Measurements from ENCODE around the gene JDP2. TPM values are rescaled to one million over a fixed set of nuclear protein-coding genes. Genes with fewer than 3 reads are reported as not detected.
A peak's percentile ranks its signal among the peaks of the same experiment; 100 is the strongest.

JDP2 gene
- total and polyA plus RNA-seq, 2 donors (not counting 1 experiment from before 2014, with no cell fraction given), result 7.9 to 17.9 TPM

- intact Hi-C loops (cut with micrococcal nuclease), result no loop called here
- Histone ChIP-seq H3K27me3 (replicated peaks in 1 of 4; ENCODE audit: control extremely low read depth in 1 of 4, control insufficient read depth in 3 of 4, insufficient read depth in 4 of 4, low read length in 3 of 4) (no peaks in the 10 kb centered on the region), H3K79me2 (ENCODE audit: control insufficient read depth, insufficient read depth, low read length) (no peaks in the 10 kb centered on the region), H3K27ac (ENCODE audit: low read length in 2 of 2) (no peak overlapping the region), H3K9ac (ENCODE audit: low read length) (no peak overlapping the region), H3K4me1 (ENCODE audit: control insufficient read depth in 2 of 2, insufficient read depth in 2 of 2, low read length in 2 of 2) (peaks cover 1 to 27% of the 10 kb centered on the region in 2 donors), H2AFZ (ENCODE audit: insufficient read depth, low read depth, low read length, poor library complexity, severe bottlenecking) (no peak overlapping the region), H3K4me3 (ENCODE audit: control extremely low read depth in 1 of 5, extremely low read depth in 1 of 5, insufficient read depth in 1 of 5, low read depth in 2 of 5, low read length in 4 of 5) (no peak overlapping the region), H4K20me1 (ENCODE audit: control insufficient read depth, insufficient read depth, low read length, poor library complexity, severe bottlenecking) (no peaks in the 10 kb centered on the region), H3K4me2 (replicated peaks; ENCODE audit: low read depth, low read length, poor library complexity, severe bottlenecking) (no peak overlapping the region), H3K9me3 (ENCODE audit: control extremely low read depth in 1 of 3, control insufficient read depth in 2 of 3, insufficient read depth in 1 of 3, low read length in 2 of 3) (no peaks in the 10 kb centered on the region), H3K36me3 (replicated peaks in 1 of 2; ENCODE audit: control extremely low read depth in 1 of 2, control insufficient read depth in 1 of 2, extremely low read depth in 1 of 2, insufficient read depth in 2 of 2, low read length in 1 of 2) (peaks cover 0 to 10% of the 10 kb centered on the region in 2 experiments)
- Mint-ChIP-seq H3K9me3 (ENCODE audit: insufficient read depth) (no peaks in the 10 kb centered on the region), H3K4me3 (peak overlapping the region; percentile 2), H3K4me1 (peaks cover 29% of the 10 kb centered on the region), H3K27me3 (no peaks in the 10 kb centered on the region), H3K27ac (peak overlapping the region; percentile 67)
- 82% methylated on average over 7 of the region's 11 CpGs for WGBS (ENCODE audit: insufficient coverage)
- no peak for DNase-seq
- ChIA-PET POLR2A (no interaction called here), CTCF (interaction anchor here (1.4 to 2.9 kb wide), 4 partner anchors 10 to 167 kb away, joined by 3 to 16 read pairs (median 4); no protein-coding TSS in a partner anchor)
- peak; percentile 82 for ATAC-seq (ENCODE audit: low read depth)
- TF ChIP-seq CTCF (IDR thresholded peaks at IDR 0.05) (no peak), EZH2 (IDR thresholded peaks at IDR 0.05; ENCODE audit: borderline replicate concordance, insufficient read depth, low read depth, low read length, poor library complexity, severe bottlenecking) (no peak)
Measured at GRCh38 chr14:75476274-75476995, 48.6 kb downstream of the JDP2 start.

GRCh38 chr14:75477881-75478280 lies 50.1 kb downstream of the JDP2 start:
- Histone ChIP-seq H3K27me3 (replicated peaks in 1 of 4; ENCODE audit: control extremely low read depth in 1 of 4, control insufficient read depth in 3 of 4, insufficient read depth in 4 of 4, low read length in 3 of 4) (no peaks in the 10 kb centered on the region), H3K4me3 (ENCODE audit: control extremely low read depth in 1 of 5, extremely low read depth in 1 of 5, insufficient read depth in 1 of 5, low read depth in 2 of 5, low read length in 4 of 5) (no peak overlapping the region), H3K36me3 (replicated peaks in 1 of 2; ENCODE audit: control extremely low read depth in 1 of 2, control insufficient read depth in 1 of 2, extremely low read depth in 1 of 2, insufficient read depth in 2 of 2, low read length in 1 of 2) (no peaks in the 10 kb centered on the region), H3K9me3 (ENCODE audit: control extremely low read depth in 1 of 3, control insufficient read depth in 2 of 3, insufficient read depth in 1 of 3, low read length in 2 of 3) (no peaks in the 10 kb centered on the region), H3K4me2 (replicated peaks; ENCODE audit: low read depth, low read length, poor library complexity, severe bottlenecking) (no peak overlapping the region), H2AFZ (ENCODE audit: insufficient read depth, low read depth, low read length, poor library complexity, severe bottlenecking) (no peak overlapping the region), H3K79me2 (ENCODE audit: control insufficient read depth, insufficient read depth, low read length) (no peaks in the 10 kb centered on the region), H3K4me1 (ENCODE audit: control insufficient read depth in 2 of 2, insufficient read depth in 2 of 2, low read length in 2 of 2) (peaks cover 0 to 20% of the 10 kb centered on the region in 2 donors), H4K20me1 (ENCODE audit: control insufficient read depth, insufficient read depth, low read length, poor library complexity, severe bottlenecking) (no peaks in the 10 kb centered on the region), H3K27ac (ENCODE audit: low read length in 2 of 2) (no peak overlapping the region), H3K9ac (ENCODE audit: low read length) (no peak overlapping the region)
- Mint-ChIP-seq H3K4me3 (no peak overlapping the region), H3K27ac (no peak overlapping the region), H3K9me3 (ENCODE audit: insufficient read depth) (no peaks in the 10 kb centered on the region), H3K4me1 (peaks cover 23% of the 10 kb centered on the region), H3K27me3 (no peaks in the 10 kb centered on the region)
- DNase-seq (no peak), ATAC-seq (ENCODE audit: low read depth) (no peak)
- TF ChIP-seq CTCF (IDR thresholded peaks at IDR 0.05) (no peak), EZH2 (IDR thresholded peaks at IDR 0.05; ENCODE audit: borderline replicate concordance, insufficient read depth, low read depth, low read length, poor library complexity, severe bottlenecking) (no peak)
- intact Hi-C loops (cut with micrococcal nuclease), result no loop called here
- POLR2A ChIA-PET, result no interaction called here
- CTCF ChIA-PET, result interaction anchor here (1.5 to 2.9 kb wide), 2 partner anchors 11 to 24 kb away, joined by 5 to 16 read pairs; no protein-coding TSS in a partner anchor
- 100% methylated on average over 5 of the region's 5 CpGs for WGBS (ENCODE audit: insufficient coverage)

Data from B cell (primary cell).